ENCODE data around the gene AK1.

AK1 gene, protein sequence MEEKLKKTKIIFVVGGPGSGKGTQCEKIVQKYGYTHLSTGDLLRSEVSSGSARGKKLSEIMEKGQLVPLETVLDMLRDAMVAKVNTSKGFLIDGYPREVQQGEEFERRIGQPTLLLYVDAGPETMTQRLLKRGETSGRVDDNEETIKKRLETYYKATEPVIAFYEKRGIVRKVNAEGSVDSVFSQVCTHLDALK

DNA sequence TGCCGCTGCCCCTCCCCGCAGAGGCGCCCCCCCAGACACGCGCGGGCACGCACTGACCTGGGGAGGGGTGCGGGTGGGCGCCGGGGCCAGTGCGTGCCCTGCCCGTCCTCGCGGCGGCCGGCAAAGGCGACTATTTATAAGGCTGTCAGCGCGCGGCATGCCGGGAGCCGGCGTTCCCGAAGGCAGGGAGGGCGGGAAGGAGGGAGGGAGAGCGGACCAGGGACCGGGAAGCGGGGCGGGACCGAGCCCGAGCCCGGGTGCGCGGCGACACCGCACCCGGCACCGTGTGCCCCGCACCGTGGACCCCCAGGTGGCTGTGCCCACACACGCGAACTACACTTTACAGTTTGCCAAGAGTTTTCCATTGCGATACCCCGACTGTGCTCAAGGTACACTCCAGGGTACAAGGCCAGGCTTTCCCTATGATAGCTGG is at the start of gene AK1:
AK1 (minus strand) TSS at position 110 of the 433 bp plus-strand sequence. CDS start 3,058 bp downstream, outside the sequence.
- H3K4me3 ChIP-seq (replicated peaks in 1 of 2; ENCODE audit: low read depth in 2 of 2, low read length in 2 of 2): peak within 1 kb of the TSS; percentile 55 to 60
- TF ChIP-seq, protein P1, sequence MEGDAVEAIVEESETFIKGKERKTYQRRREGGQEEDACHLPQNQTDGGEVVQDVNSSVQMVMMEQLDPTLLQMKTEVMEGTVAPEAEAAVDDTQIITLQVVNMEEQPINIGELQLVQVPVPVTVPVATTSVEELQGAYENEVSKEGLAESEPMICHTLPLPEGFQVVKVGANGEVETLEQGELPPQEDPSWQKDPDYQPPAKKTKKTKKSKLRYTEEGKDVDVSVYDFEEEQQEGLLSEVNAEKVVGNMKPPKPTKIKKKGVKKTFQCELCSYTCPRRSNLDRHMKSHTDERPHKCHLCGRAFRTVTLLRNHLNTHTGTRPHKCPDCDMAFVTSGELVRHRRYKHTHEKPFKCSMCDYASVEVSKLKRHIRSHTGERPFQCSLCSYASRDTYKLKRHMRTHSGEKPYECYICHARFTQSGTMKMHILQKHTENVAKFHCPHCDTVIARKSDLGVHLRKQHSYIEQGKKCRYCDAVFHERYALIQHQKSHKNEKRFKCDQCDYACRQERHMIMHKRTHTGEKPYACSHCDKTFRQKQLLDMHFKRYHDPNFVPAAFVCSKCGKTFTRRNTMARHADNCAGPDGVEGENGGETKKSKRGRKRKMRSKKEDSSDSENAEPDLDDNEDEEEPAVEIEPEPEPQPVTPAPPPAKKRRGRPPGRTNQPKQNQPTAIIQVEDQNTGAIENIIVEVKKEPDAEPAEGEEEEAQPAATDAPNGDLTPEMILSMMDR (IDR thresholded peaks at IDR 0.05; ENCODE audit: low read depth, low read length): no peak
- DNase-seq (ENCODE audit: low read depth in 2 of 2): peak; percentile 52 to 72

DNA sequence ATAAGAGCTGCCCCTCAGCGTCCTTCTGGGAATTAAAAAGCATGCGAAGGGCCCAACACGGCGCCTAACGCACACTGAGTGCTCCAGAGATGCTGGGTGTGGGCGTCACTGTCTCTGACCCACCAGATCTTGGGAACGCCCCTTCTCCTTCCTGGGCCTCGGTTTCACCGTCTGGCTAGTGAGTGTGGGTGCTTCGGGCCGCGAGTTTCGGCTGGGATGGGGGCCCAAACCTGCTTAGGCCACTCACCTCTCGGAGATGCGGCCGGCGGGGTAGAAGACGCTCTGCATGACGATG is 49.4 kb upstream of the AK1 start:
- TF ChIP-seq, protein P1 (IDR thresholded peaks at IDR 0.05; ENCODE audit: low read depth, low read length): no peak
- H3K4me3 ChIP-seq (replicated peaks in 1 of 2; ENCODE audit: low read depth in 2 of 2, low read length in 2 of 2): peak overlapping the region; percentile 21 to 29
- no peak for DNase-seq (ENCODE audit: low read depth in 2 of 2)

DNA sequence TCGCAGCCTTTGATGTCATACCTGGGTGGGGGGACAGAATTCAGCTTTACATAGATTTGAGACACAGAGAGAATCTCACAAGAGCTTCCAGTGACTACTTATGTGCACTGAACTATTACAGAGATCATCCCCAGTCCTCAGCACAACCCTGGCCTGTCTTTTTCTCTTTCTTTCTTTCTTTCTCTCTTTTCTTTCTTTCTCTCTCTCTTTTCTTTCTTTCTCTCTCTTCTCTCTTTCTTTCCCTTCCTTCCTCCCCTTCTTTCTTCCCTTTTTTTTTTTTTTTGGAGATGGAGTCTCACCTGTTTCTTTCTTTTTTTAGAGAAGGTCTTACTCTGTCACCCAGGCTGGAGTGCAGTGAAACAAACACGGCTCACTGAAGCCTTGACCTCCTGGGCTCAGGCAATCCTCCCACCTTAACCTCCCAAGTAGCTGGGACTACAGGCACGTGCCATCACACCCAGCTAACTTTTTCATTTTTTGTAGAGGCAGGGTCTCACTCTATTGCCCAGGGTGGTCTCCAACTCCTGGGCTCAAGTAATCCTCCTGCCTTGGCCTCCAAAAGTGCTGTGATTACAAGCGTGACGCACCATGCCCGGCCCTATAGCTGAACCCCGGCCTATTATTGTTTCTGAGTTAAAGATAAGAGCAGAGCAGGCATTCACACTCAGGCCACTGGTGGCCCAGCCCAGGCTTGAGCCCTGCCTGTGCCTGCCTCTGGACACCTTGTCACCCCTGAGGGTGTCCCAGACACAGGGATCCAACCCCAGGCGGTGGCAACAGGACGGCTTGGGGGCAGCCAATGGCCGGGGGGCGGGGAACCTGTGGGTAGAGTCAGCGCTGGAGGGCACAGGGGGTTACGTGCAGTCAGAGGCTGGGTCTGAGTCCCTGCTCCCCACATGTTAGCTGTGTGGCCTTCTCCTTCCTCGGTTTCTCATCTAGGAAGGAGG is 48.8 kb upstream of the AK1 start:
- TF ChIP-seq, protein P1 (IDR thresholded peaks at IDR 0.05; ENCODE audit: low read depth, low read length): no peak
- no peak for DNase-seq (ENCODE audit: low read depth in 2 of 2)
- no peak overlapping the region for H3K4me3 ChIP-seq (replicated peaks in 1 of 2; ENCODE audit: low read depth in 2 of 2, low read length in 2 of 2)

DNA sequence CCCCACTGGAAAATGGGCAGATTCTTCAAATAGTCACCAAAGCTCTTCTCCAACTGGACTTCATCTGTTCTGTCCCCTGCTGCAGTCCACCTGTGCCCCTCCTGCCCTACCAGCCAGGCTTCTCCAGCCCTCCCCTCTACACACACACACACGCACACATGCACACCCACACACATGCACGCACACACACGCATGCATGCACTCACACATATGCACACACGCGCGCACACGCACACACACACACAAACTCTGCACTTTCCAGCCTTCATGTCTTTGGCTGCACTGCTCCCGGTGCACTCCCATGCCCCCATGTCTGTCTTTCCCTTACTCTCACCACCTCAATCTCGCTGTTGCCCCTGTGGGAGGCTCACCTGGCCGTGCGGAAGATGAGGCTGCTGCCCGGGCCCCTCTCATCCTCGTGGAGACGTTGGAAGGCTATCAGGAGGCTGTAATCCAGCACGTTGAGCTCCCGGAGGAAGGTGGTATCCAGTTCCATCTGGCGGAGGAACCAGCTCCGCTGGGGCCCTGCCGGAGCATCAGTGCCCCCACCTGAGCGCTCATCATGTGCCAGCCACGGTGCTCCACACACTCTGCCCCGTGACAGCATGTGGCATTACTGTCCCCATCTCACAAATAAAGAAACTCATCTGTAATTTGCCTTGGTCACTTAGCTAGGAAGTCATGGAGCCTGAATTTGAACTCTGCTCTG is 47.4 kb upstream of the AK1 start:
- DNase-seq (ENCODE audit: low read depth in 2 of 2): no peak
- H3K4me3 ChIP-seq (replicated peaks in 1 of 2; ENCODE audit: low read depth in 2 of 2, low read length in 2 of 2): no peak overlapping the region
- TF ChIP-seq, protein P1 (IDR thresholded peaks at IDR 0.05; ENCODE audit: low read depth, low read length): no peak

DNA sequence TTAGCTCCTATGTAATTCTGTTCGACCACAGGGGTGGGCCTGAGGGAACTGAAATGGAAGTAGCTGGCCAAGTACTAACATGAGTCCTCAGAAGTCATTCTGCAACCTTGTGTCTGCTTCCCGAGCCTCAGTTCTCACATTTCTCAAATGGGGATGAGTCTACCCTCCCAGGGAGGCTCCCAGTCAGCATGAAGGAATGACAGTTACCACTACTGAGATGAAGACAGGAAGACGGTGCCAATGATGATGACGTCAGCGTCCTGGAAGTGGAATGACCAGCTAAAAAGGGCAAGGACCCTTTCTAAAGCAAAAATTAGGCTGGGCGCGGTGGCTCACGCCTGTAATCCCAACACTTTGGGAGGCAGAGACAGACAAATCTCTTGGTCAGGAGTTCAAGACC is 46.3 kb upstream of the AK1 start:
- H3K4me3 ChIP-seq (replicated peaks in 1 of 2; ENCODE audit: low read depth in 2 of 2, low read length in 2 of 2): no peak overlapping the region
- TF ChIP-seq, protein P1 (IDR thresholded peaks at IDR 0.05; ENCODE audit: low read depth, low read length): no peak
- peak; percentile 81 to 98 for DNase-seq (ENCODE audit: low read depth in 2 of 2)

DNA sequence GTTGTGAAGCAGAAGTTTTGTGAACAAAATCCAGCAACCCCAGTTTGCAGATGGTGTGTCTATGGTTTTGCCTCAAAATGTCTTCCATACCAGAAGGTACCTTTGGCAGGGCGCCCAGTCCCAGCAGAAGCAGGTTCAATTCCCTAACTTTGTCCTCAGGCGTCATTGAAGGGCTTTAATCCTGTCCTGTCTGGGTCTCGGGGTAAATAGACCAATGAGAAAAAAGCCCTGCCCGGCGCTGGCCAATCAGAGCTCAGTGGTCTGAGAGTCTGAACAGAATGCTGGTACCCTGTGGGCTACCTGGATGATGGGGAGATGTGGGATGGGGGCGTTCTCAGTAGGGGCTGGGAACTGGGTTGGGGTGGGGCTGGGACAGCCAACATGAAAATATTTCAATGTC is 45.6 kb upstream of the AK1 start:
- DNase-seq (ENCODE audit: low read depth in 2 of 2): no peak
- TF ChIP-seq, protein P1 (IDR thresholded peaks at IDR 0.05; ENCODE audit: low read depth, low read length): no peak

More for the DNA sequence above, 45.6 kb upstream of the AK1 start:
- H3K4me3 ChIP-seq (replicated peaks in 1 of 2; ENCODE audit: low read depth in 2 of 2, low read length in 2 of 2): no peak overlapping the region
